Activated naive CD4-positive, alpha-beta T cell treated with anti-CD3 and anti-CD28 coated beads, Interleukin-2, amount 50 U/mL, for 16 hours (primary cell): ENCODE measurements around the gene TFEC.
"Not testable (repeated sequence)": the region's sequence is repeated elsewhere in the genome, so short reads cannot be mapped to it uniquely, and the experiment has no call there.

Experiments used
- DNase-seq: peaks from one replicate; pipeline ENCODE4 v3.0.0-alpha.2; 2020

The TFEC gene

GRCh38 chr7:116030651-116031276, at the start of gene TFEC:
TFEC (minus strand) TSS chr7:116030763; CDS start chr7:115984441, 46,322 bp downstream.
- DNase-seq = no peak

- DNase-seq = no peak
Measured at GRCh38 chr7:116075351-116076145, 45.0 kb upstream of the TFEC start.

- DNase-seq = no peak
Measured at GRCh38 chr7:116071629-116072028, 41.1 kb upstream of the TFEC start.

GRCh38 chr7:116064179-116064578, 33.6 kb upstream of the TFEC start:
- no peak for DNase-seq

GRCh38 chr7:116062666-116063065, 32.1 kb upstream of the TFEC start:
- DNase-seq = no peak

- DNase-seq = no peak
Measured at GRCh38 chr7:116052006-116052405, 21.4 kb upstream of the TFEC start.

- not testable (repeated sequence) for DNase-seq
Measured at GRCh38 chr7:116047261-116047660, 16.7 kb upstream of the TFEC start.

GRCh38 chr7:116045532-116045931, 15.0 kb upstream of the TFEC start:
- no peak for DNase-seq

- no peak for DNase-seq
Measured at GRCh38 chr7:116041615-116042014, 11.1 kb upstream of the TFEC start.

GRCh38 chr7:116037401-116037800, 6.8 kb upstream of the TFEC start:
- DNase-seq = no peak

- DNase-seq = no peak
Measured at GRCh38 chr7:116034411-116034810, 3.8 kb upstream of the TFEC start.

- DNase-seq = no peak
Measured at GRCh38 chr7:116032886-116033285, 2.3 kb upstream of the TFEC start.

- DNase-seq = no peak
Measured at GRCh38 chr7:116028787-116029186, 1.8 kb downstream of the TFEC start.

GRCh38 chr7:116027786-116028185, 2.8 kb downstream of the TFEC start:
- no peak for DNase-seq

GRCh38 chr7:116024826-116025809, 5.4 kb downstream of the TFEC start:
- no peak for DNase-seq

- no peak for DNase-seq
Measured at GRCh38 chr7:116021237-116021636, 9.3 kb downstream of the TFEC start.

GRCh38 chr7:116018731-116019130, 11.8 kb downstream of the TFEC start:
- DNase-seq = no peak

- DNase-seq = no peak
Measured at GRCh38 chr7:116013675-116014074, 16.9 kb downstream of the TFEC start.

GRCh38 chr7:116011584-116011983, 19.0 kb downstream of the TFEC start:
- no peak for DNase-seq

- DNase-seq = not testable (repeated sequence)
Measured at GRCh38 chr7:116004762-116005161, 25.8 kb downstream of the TFEC start.

- no peak for DNase-seq
Measured at GRCh38 chr7:115997221-115997620, 33.3 kb downstream of the TFEC start.

- DNase-seq = no peak
Measured at GRCh38 chr7:115995701-115996100, 34.9 kb downstream of the TFEC start.

GRCh38 chr7:115988401-115988800, 42.2 kb downstream of the TFEC start:
- no peak for DNase-seq
